Transverse colon (tissue), 3 donors: ENCODE results near the gene BST1.

Experiments
- CTCF ChIP-seq, 5 experiments: fragments of 200-600 bp in 3 of 5; fragments of 450-650 bp in 2 of 5; sonication (generic) in 3 of 5; IDR thresholded peaks; 1 replicate in 2 of 5; 2 replicates in 3 of 5; pipeline ENCODE4 v1.5.1; 2016 to 2017; ENCODE audit warnings: antibody characterized with exemption in 5 of 5, inconsistent platforms in 3 of 5, mild to moderate bottlenecking in 2 of 5, moderate library complexity in 1 of 5
- EP300 ChIP-seq: sonication (generic); formaldehyde crosslinking; IDR thresholded peaks from one replicate; pipeline ENCODE4 v1.6.1; 2017; ENCODE audit warnings: antibody characterized with exemption, low read depth
- POLR2A ChIP-seq: fragments of 450-650 bp; IDR thresholded peaks from one replicate; pipeline ENCODE4 v1.6.1; 2016; ENCODE audit warnings: antibody characterized with exemption, mild to moderate bottlenecking, moderate library complexity

DNA sequence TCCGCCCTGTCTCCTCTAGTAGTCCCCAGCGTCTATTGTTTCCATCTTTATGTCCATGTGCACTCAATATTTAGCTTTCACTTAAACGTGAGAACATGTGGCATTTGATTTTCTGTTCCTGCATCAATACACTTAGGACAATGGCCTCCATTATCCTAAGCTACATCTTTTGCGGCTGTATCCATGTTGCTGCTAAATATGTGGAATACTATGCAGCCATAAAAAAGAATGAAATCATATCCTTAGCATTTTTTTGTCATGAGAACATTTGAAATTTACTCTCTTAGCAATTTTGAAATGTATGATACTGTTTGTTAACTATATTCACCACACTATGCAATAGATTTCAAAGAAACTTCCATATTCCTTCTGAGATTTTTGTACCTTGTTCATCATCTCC is 55.4 kb downstream of the BST1 start:
- TF ChIP-seq CTCF (IDR thresholded peaks at IDR 0.05) = no peak
- TF ChIP-seq POLR2A = no peak
- TF ChIP-seq EP300 = no peak
